ENCODE measurements around the gene ZHX3.

The ZHX3 gene

DNA sequence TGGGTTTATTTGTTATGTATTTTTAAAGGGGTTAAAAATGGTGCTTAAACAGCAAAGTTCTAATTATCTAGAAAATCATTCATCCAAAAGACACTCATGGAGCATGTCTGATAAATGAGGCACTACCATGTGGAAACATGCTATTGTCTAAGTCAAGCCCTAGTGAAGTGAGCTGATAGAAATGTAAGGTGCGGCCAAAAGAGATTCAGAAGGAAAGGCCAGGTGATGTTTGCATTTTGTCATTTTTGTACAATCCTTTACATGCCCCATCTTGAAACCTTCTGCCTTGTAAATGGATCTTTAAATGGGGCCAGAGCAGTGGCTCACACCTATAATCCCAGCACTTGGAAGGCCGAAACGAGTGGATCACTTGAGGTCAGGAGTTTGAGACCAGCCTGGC, 102.9 kb downstream of the ZHX3 start:
- H3K4me3 ChIP-seq (ENCODE audit: low read length): no peak overlapping the region
- DNase-seq (ENCODE audit: low read depth): no peak
- TF ChIP-seq, protein P1, sequence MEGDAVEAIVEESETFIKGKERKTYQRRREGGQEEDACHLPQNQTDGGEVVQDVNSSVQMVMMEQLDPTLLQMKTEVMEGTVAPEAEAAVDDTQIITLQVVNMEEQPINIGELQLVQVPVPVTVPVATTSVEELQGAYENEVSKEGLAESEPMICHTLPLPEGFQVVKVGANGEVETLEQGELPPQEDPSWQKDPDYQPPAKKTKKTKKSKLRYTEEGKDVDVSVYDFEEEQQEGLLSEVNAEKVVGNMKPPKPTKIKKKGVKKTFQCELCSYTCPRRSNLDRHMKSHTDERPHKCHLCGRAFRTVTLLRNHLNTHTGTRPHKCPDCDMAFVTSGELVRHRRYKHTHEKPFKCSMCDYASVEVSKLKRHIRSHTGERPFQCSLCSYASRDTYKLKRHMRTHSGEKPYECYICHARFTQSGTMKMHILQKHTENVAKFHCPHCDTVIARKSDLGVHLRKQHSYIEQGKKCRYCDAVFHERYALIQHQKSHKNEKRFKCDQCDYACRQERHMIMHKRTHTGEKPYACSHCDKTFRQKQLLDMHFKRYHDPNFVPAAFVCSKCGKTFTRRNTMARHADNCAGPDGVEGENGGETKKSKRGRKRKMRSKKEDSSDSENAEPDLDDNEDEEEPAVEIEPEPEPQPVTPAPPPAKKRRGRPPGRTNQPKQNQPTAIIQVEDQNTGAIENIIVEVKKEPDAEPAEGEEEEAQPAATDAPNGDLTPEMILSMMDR (conservative IDR thresholded peaks at IDR 0.05; ENCODE audit: low read length): no peak

DNA sequence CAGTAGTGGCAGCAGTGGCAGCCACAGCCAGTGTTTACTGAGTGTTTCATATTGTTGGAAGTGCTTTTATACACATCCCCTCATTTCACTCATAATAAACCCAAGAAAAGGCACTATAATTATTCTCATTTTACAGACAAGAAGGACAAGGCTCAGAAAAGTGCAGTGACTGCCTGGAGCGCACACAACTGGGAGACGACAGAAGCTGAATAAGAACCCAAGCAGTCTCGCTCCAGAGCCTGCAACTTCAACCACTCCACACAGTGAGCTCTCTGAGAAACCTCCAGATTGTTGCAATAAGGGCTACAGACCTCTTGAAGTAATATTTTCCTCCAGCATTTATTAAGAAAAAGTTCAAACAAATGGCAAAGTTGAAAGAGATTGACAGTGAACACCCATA, 103.3 kb downstream of the ZHX3 start:
- no peak overlapping the region for H3K4me3 ChIP-seq (ENCODE audit: low read length)
- no peak for DNase-seq (ENCODE audit: low read depth)
- TF ChIP-seq, protein P1 (conservative IDR thresholded peaks at IDR 0.05; ENCODE audit: low read length): no peak

DNA sequence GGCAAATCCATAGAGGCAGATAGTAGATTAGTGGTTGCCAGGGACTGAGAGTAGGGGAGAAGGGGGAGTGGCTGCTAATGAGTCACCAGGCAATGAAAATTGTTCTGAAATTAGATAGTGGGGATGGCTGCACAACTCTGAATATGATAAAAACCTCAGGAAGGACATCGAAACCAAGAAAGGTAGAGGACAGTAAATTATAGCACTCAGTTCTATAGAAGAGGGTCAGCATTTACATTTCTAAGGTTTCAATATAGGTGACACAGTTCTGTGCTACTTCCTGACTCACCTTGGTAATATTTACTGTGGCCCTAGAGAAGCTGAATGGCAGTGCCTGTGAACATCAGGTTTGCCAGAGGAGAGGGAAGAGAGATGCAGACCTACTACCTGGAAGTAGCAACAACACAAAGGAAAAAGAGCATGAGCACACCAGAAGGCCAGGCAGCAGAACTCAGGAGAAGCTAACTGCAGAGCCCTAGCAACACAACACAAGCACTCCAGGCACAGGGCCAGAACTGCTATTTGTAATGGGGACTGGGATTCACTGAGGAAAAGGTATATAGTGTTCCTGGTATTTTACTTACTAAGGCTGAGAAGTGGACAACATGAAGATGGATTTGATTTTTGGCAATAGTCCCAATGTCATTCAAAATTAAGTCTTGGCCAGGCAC, 104.2 kb downstream of the ZHX3 start:
- DNase-seq (ENCODE audit: low read depth): no peak
- TF ChIP-seq, protein P1 (conservative IDR thresholded peaks at IDR 0.05; ENCODE audit: low read length): no peak

DNA sequence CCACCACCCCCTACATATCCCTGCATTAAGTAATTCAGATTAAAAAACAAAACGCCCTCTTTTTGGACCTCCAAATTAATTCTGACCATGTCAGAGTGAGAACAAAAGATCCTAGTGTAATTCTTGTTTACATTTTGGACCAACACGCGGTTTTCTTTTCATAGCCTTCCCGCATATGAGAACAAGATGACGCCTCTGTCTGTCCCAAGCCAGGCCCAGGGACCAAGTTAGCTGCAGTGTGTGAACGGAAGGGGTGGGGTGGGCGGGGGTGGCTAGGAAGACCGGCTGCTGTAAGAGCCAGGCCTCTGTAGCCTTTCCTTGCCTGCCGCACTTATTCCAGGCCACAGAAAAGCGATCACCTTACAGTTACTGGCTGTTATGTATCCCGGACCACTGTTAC, 112.2 kb downstream of the ZHX3 start:
- DNase-seq (ENCODE audit: low read depth): no peak
- TF ChIP-seq, protein P1 (conservative IDR thresholded peaks at IDR 0.05; ENCODE audit: low read length): no peak
- no peak overlapping the region for H3K4me3 ChIP-seq (ENCODE audit: low read length)

More for the DNA sequence above, 104.2 kb downstream of the ZHX3 start:
- no peak overlapping the region for H3K4me3 ChIP-seq (ENCODE audit: low read length)

DNA sequence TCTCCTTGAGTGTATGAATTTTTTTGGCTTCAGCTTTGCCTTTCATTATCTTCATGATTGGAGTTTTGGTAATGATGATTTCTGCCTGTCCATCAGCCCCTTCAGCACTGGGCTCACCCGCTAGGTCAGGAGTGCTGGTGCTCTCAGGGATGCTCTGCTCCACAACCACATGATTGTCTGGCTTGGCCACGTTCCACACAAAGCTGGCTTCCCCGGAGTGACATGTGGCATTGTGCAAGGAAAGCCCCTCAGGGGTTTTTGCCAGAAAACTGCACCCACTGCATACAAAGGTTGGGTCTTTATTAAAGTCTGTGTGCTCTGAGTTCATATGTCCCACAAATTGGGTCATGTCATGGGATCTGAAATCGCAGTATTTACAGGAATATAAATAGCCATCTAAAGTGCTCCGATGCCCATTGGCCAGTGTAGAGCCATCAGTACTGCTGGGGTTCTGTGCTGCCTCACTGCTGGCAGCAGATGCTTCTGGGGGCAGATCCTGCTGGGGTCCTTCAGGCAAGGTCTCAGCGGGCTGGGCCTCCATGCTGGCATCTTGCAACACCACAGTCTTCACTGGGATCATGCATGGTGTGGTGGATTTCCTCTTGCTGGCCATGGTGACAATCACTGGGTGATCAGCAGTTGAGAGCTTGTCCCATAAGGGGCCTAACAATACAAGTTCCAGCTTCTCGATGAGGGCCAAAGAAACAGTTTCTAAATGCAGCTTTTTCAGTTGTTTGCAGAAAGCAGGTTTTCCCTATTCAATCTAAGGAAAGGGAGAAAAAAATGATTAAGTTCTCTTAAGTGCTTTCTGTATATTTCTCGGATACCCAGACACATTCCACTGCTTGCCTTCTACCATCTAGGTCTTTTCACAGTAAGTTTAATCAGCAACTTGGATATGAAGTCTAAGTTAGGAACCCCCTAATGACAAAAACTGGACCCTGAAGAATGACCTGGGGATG, 112.9 kb downstream of the ZHX3 start:
- DNase-seq (ENCODE audit: low read depth): no peak
- TF ChIP-seq, protein P1 (conservative IDR thresholded peaks at IDR 0.05; ENCODE audit: low read length): no peak
- H3K4me3 ChIP-seq (ENCODE audit: low read length): no peak overlapping the region

DNA sequence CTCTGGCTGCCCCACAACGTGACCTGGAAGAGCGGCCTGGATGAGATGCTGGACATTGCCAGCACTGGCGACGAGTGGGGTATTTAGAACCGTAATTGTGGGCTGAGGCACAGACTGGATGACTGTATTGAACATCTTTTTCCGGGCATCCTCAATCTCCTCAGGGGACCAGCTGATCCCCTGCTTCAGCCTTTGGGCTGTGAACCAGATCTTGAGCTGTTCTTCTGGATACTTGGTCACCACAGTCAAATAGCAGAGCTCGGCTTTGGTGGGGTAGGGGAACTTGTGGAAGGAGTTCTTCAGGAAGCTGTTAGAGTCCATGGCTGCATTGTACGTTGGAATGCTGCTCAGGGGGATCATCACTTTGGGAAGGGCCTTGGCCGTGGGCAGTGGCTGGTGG, 113.9 kb downstream of the ZHX3 start:
- H3K4me3 ChIP-seq (ENCODE audit: low read length): no peak overlapping the region
- TF ChIP-seq, protein P1 (conservative IDR thresholded peaks at IDR 0.05; ENCODE audit: low read length): no peak
- DNase-seq (ENCODE audit: low read depth): no peak

All from AG10803 (cell line).